ENCODE measurements around the gene AGAP9. TPM values are rescaled to one million over a fixed set of nuclear protein-coding genes. Genes with fewer than 3 reads are reported as not detected.
"Not testable (repeated sequence)": the region's sequence is repeated elsewhere in the genome, so short reads cannot be mapped to it uniquely, and the experiment has no call there.

The AGAP9 gene
- total RNA-seq (2014; rRNA removed; shearing (Covaris generic)): 6.5 and 7.1 TPM in 2 replicates

DNA sequence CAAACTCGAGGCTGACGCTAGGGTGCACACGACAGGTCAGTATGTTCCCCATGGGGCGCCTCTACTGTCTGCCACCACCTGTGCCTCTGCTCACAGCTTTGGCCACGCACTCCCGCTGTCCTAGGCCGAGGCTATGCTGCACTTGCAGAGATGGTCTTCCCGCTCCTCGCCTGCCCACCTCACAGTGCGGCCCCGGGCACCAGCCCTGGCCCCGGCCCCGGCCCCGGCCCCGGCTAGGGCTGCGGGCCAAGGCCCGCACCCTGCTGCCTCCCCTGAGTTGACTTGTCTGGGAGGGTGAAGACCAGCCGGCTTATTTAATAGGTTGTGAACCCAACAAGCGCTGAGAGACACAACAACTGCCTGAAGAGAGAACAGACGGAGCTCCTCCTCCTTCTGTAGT is at the start of gene AGAP9:
AGAP9 (minus strand) TSS at position 164 of the 400 bp plus-strand sequence; CDS start at position 52, 112 bp downstream.
- not testable (repeated sequence) for DNase-seq (ENCODE audit: low spot score)

DNA sequence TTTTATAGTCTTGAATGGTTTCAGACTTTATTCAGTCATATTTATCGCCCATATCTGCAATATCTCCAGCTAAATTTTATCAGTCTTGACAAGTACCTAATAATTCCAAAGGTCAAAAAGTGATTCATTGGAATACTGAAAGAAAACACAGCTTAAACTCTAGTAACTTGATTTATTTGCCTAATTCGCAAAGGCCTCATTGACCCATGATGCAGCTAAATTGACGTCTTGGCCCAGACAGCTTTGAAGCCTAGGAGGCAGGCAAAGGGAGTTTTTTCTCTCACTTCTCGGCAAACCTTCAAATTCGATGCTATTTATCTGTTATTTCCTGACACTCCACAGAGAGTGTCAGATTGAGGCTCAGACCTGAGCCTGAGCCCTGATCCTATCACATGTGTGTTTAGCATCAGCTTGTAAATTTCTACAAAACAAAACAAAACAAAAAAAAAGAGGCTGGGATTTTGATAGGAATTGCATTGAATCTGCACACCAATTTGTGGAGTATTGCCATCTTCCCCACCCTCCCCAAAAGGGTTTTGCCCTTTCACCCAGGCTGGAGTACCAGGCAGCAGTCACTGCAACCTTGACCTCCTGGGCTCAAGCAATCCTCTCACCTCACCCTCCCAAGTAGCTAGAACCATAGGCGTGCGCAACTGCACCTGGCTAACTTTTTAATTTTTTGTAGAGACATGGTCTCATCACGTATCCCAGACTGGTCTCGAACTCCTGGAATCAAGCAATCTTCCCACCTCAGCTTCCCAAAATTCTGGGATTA is 47.9 kb upstream of the AGAP9 start:
- DNase-seq (ENCODE audit: low spot score): not testable (repeated sequence)

DNA sequence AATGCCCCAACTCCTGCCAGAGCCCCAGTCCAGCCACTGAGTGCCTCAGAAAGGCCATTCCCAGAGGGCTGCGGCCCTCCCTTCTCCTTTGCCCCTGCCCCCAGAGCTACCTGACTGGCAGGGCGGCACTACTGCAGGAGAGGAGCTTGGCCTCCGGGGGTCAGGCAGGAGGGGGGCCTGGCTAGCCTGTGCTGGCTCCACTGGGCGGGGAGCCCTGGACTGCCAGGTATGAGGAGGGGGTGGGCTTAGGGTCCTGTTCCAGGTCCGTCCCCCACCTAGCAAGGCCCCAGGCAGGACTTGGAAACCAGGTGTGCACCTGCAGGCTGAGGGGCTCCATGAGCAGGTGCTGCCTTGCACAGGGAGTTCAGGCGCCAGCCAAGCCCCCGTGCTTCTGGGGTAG is 43.3 kb upstream of the AGAP9 start:
- not testable (repeated sequence) for DNase-seq (ENCODE audit: low spot score)

DNA sequence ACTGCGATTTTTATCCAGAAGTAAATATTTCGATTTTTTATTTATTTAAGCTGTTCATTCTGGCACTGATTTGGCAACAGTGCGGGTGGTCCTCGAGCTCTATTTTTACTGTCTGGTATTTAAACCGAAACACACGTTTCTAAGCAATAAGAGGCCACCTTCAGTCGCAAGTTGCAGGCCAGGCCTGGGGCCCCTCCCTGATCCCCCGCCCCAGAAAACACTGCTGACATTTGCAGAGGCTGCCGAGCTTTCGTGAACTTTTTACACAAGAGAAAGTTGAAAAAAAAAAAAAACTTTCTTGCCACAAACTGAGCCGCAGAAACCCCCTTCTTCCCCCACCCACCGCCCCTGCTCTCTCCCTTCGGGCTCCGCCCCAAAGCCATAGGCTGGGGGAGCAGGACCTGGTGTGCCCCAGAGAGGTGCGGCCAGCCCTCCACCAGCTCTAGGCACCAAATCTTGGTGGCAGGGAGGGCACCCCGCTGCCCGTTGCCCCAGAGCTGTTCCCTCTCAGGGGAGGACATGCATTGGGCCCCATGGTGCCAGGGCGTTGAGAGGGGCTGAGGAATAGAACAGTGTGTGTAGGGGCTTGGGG is 42.8 kb upstream of the AGAP9 start:
- not testable (repeated sequence) for DNase-seq (ENCODE audit: low spot score)

DNA sequence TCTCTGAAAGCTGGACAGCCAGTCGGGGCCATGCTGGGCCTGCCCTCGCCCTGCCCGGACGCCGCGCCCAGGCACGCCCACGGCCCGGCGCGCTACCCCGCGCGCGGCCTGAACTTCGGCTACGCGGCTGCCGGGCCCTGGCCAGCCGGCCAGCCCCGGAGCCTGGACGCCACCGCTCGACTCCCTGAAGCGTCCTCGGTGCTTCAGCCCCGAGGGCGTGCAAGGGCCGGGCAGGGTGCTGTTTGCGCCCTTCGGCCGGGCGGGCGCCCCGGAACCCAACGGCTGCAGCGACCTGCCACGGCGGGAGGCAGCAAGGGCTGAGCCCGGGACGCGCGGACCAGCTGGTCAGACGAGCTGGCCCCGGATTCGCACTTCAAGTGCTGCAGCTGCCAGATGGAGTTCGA is 42.1 kb upstream of the AGAP9 start:
- DNase-seq (ENCODE audit: low spot score): not testable (repeated sequence)

DNA sequence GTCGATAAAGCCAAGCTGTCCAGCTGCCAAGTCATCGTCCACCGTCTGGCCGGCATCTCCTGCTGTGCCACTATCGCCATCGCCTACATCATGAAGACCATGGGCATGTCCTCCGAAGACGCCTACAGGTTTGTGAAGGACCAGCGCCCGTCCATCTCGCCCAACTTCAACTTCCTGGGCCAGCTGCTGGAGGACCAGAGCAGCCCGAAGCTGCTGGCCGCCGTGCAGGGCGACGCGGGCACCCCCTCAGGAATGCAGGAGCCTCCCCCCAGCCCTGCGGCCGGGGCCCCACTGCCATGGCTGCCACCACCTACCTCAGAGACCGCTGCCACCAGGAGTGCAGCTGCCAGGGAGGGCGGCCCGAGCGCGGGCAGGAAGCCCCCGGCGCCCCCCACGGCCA is 41.5 kb upstream of the AGAP9 start:
- not testable (repeated sequence) for DNase-seq (ENCODE audit: low spot score)

DNA sequence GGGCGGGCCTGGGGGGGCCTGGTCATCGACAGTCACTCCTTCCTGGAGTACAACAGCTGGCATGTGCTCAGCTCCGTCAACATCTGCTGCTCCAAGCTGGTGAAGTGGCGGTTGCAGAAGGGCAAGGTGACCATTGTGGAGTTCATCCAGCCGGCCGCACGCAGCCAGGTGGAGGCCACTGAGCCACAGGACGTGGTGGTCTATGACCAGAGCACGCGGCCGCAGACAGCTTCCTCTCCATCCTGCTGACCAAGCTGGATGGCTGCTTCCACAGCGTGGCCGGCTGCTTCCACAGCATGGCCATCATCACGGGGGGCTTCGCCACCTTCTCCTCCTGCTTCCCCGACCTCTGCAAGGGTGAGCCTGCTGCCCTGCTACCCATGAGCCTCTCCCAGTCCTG is 40.9 kb upstream of the AGAP9 start:
- DNase-seq (ENCODE audit: low spot score): not testable (repeated sequence)

DNA sequence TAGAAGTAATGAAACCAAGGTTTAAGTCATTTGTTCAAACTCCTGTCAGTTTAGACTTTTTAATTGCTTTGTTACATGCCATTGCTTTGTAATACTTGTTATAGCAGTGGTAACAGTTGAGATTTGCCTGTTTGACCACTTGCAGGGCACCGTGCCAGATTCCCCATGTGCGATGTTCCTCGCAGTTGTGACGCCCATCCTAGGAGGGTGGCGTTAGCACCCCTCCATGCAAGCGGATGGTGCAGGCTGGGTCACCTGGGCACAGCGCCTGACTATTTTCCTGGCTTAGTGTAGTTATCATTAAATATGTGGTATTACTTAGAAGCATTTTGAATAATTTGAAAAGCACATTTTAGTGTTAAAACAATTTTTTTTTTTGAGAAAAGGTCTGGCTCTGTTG is 37.0 kb upstream of the AGAP9 start:
- not testable (repeated sequence) for DNase-seq (ENCODE audit: low spot score)

DNA sequence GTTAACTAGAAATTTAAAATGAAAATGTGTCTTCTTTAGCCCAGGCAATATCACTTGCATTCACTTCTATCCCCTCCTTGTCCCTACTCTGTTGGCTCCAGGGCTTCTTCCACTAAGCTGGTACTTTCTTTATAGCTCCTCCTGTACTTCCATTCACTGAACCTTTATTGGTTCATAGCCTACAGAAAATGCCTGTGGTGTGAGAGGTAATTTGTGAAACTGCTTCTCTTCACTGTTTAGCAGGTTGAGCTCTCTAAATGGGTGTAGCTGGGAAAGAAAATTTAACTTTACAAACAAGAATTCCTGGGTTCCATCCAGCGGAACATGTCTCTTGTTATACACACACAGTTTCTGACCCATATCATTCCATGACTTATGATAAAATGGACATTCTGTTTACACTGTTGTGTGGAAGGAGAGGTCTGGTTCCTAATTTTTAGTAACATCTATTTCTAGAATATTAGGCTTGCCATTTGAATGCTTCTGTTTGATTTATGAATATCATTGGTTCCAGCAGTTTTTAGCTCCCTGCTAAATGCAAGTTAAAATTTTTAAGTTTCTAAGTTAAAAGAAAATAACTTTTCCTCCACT is 36.4 kb upstream of the AGAP9 start:
- DNase-seq (ENCODE audit: low spot score): peak; percentile 0

DNA sequence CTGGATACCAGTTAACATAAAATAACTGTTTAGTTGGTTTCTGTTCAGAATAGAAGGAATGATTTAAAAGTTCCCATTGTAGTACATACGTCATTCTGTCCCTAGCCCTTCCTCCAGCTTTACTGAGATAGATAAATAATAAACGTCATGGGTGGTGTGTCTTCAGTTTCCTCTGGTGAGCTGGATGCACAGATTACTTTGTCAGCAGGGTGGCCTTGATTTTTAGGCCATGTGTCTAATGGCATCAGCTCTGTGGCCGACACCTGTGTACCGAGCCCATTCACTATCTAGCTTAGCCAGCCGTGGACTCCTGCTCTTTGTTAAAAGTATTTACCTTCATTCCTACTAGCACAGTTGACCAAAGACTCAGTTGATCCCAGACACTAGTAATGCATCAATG is 34.7 kb upstream of the AGAP9 start:
- DNase-seq (ENCODE audit: low spot score): peak; percentile 12

DNA sequence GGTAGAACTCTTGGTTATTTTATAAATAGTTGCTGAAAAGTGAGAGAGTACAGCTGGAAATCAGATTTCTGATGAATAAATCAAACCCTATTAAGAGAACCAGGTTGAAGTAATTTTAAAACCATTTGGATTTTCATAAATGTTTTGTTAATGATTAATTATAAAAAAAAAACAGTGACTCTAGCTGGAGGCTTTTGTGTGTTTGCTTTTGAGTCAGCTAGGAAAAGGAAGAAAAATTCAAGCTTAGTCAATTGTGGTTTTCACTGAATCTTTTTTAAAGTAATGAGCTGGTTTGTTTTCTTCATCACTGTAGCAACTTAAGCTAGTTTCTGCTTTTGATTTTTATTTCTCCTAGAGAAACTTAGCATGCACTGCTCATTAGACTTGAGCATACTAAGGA is 34.2 kb upstream of the AGAP9 start:
- peak; percentile 0 for DNase-seq (ENCODE audit: low spot score)

DNA sequence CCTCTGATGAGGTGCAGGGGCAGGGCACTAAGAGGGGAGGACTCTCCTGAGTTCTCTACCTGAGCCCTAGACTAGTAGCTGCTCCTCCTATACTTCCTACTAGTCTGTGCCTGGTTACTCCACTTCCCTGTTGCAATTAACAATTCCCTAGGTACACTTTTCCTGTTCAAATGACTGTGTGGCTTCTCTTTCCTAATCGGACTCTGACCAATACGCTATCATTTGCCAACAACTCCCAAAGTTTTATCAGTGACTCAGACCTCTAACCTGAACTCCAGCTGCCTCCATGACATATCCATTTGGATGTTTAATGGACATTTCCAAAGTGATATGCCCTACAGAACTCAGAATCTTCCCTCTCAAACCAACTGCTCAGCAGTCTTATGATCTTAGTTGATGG is 31.9 kb upstream of the AGAP9 start:
- DNase-seq (ENCODE audit: low spot score): not testable (repeated sequence)

DNA sequence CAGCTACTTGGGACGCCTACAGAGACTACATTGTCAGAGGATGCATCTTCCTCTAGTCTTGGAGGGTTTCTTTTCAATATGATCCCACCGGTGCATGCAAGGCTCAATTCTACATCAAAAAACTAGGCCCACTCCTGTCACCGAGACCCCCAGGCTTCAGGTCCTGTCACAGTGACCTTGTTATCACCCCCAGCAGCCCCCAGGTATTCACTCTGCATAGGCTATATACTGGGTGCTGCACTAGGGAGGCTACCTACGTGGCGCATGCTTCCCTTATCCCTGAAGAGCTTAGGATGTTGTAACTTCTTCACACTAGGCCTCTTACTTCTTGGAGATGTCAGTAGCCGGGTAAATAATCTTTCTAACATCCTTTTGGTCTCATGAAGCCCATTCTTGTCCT is 31.1 kb upstream of the AGAP9 start:
- not testable (repeated sequence) for DNase-seq (ENCODE audit: low spot score)

DNA sequence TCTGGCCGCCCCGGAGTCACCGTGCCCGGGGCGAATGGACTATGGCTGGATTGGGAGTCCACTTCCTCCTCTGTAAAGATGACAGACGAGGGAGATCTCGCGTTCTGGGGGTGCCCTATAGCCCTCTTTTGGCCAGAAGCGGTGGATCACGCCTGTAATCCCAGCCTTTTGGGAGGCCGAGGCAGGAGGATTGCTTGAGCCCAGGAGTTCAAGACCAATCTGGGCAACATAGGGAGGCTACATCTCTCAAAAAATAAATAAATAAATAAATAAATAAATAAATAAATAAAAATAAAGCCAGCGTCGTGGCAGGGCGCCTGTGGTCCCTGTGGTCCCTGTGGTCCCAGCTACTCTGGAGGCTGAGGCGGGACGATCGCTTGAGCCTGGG is 30.4 kb upstream of the AGAP9 start:
- peak; percentile 16 for DNase-seq (ENCODE audit: low spot score)

DNA sequence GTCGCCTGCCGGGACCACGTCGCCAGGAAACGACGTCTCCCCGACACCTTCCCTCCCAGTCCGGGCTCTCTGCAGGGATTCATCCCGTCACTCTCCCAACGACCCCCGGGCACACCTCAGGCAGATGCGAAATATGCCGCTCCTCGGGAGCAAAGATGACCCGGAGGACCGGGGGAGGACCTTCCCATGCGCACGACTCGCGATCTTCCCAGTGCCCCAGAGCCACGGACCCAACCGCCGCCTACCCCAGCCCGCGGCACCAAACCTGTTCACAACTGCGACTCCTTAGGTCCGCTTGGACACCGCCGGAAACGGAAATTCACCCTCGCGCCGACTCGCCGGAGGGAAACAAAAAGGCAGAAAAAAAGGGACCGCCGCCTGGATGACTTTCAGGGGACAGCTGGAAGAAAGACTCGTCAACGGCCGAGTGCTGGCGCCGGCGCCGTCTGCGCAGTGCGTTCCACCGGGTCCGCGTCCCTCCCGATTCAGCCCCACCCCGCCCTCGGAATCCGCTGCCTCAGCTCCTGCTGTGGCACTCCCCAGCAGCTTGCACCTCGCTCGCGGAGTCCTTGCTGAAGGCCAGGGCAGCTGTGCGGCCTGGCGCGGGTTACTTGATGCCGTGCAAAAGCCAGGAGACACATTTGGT is 29.9 kb upstream of the AGAP9 start:
- peak; percentile 91 for DNase-seq (ENCODE audit: low spot score)

DNA sequence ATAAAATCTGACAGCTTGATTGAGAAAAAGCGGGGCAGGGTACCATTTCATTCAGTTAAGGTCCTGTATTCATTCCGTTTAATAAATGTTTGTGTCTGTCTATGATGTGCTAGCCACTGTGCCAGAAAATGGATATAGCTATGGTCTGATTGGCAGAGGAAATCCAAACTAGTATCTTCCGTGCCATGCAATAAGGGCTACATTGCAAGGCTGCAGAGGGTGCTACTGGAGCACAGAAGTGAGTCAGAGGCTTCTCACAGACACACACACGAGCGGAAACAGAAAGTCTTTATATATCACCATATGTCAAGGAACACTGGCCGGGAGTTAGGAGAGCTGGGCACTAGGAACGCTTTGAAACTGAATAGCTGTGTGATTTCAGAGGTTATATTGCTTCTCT is 29.3 kb upstream of the AGAP9 start:
- peak; percentile 58 for DNase-seq (ENCODE audit: low spot score)

DNA sequence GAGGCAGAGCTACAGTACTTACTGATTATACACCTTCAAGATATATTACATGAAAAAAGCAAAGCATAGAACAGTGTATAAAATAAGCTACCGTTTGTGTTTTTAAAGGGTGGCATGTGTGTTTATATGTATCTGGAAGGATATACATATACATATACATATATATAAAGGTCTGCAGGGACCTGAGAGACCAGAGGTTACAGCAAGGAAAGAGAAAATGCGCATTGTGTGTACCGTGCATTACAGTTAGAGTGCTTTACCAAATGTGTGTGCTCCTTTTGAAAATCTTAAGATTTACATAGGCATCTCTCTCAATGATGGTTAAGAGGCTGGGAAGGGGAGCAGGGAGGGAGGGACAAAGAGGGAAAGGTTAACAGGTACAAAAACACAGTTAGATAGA is 23.8 kb upstream of the AGAP9 start:
- not testable (repeated sequence) for DNase-seq (ENCODE audit: low spot score)

DNA sequence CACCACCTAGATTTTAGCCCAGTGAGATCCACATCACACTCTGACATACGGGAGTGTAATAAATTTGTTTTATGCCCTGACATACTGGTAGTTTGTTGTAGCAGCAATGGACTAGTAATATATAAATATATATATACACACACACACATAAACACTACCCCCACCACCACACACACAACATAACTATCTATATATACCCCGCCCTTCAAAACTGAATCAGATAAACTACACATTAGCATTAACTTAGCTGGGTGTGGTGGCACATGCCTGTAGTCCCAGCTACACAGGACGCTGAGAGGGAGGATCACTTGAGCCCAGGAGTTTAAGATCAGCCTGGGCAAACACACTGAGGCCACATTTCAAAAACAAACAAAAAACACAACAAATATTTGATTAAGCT is 13.0 kb upstream of the AGAP9 start:
- not testable (repeated sequence) for DNase-seq (ENCODE audit: low spot score)

DNA sequence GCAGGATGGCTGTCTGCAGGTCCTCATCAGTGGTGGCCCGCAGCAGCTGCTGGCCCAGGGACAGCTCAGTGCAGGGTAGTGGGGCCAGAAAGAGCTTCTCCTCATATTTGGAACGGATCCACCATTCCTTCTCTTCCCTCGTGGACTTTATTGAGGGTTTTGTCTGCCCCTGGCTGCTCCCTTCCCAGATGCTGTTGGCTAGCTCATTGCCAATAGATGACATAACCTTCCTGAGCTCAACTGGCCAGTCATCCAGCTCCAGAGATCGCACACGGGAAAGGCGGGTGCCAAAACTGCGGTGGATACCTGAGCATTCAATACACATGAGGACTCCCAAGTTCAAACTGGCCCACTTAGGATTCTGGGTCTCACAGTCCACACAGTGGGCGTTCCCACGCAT is 21.1 kb downstream of the AGAP9 start:
- not testable (repeated sequence) for DNase-seq (ENCODE audit: low spot score)

DNA sequence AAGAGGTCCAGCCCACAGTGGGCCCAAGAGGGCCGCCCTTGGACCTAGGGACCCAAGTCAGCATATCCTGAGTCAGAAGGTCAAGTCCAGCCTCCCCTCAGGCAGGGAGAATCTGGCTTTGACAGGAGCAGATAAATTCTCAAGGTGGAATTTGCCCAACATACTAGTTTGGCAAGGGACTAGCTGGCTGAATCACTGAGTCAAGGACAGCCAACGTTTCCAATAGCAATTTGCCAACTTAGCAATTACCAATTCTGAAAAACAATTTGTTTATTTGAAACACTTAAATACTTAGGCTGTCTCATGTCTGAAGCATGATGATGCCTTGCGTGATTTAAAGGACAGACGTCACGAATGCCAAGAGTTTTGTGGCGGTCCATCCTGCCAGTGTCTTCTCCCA is 29.2 kb downstream of the AGAP9 start:
- DNase-seq (ENCODE audit: low spot score): not testable (repeated sequence)

DNA sequence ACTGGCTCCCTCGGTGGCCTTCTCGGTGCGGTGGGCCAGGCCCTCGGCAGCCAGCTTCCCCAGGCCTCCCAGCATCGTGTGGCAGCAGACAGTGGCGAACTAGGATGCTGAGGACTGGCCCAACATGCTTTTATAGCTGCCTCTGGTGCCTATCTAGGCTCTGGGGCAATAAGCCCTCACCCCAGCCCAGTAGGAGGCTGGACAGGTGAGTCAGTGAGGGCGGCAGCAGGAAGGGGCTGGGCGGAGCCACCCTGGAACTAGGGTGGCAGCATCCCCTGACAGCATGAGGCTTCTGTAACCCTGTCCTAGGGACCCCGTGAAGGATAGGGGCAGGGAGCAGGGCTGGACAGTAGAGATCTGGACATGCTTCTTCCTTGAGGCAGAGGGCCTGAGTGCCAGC is 31.8 kb downstream of the AGAP9 start, which contains the start of gene FAM25G:
FAM25G (minus strand) TSS at position 101 of the 400 bp plus-strand sequence; CDS start at position 75, 26 bp downstream.
- not testable (repeated sequence) for DNase-seq (ENCODE audit: low spot score)

DNA sequence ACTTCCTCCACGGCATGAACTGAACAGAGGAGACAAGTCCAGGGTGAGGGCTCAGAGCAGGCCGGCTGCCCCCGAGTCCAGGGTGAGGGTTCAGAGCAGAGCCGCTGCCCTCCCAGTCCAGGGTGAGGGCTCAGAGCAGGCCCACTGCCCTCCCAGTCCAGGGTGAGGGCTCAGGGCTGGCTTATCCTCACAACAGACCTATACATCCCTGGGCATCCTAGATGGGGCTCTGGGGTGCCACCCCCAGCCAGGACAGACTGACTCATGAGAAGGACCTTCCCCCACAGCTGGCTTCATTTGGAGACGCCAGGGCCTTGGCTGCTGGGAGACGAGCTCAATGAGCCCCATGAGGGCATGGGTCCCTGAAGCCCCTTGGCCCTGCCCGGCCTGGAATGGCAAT is 33.8 kb downstream of the AGAP9 start:
- DNase-seq (ENCODE audit: low spot score): not testable (repeated sequence)
